Stomach (tissue), 9 donors: ENCODE data around the gene CHST7. TPM values are rescaled to one million over a fixed set of nuclear protein-coding genes. Genes with fewer than 3 reads are reported as not detected.

Source experiments
- DNase-seq, 2 donors: peaks; one replicate each; pipeline versions ENCODE4 v3.0.0 to v3.0.0-alpha.2; 2013 to 2019
- H3K27ac ChIP-seq, 5 donors: fragments of 200-600 bp in 4 of 5; sonication (generic) in 4 of 5; one replicate each; pipeline ENCODE4 v1.5.1; 2013 to 2019; ENCODE audit warnings: mild to moderate bottlenecking in 1 of 5, moderate library complexity in 1 of 5
- H3K27me3 ChIP-seq, 3 donors: fragments of 200-600 bp; sonication (generic); one replicate each; pipeline ENCODE4 v1.5.1; 2017 to 2019; ENCODE audit warnings: mixed run types in 1 of 3
- H3K36me3 ChIP-seq, 4 donors: fragments of 200-600 bp; sonication (generic); 1 replicate in 3 of 4; 2 replicates in 1 of 4; pipeline ENCODE4 v1.5.1; 2016 to 2019
- H3K4me1 ChIP-seq, 4 donors: fragments of 200-600 bp; sonication (generic); one replicate each; pipeline ENCODE4 v1.5.1; 2016 to 2019
- H3K4me3 ChIP-seq, 4 donors: fragments of 200-600 bp; sonication (generic) in 3 of 4; one replicate each; pipeline ENCODE4 v1.5.1; 2016 to 2019; ENCODE audit warnings: mild to moderate bottlenecking in 1 of 4
- H3K9me3 ChIP-seq, 4 donors: fragments of 200-600 bp; sonication (generic); one replicate each; pipeline ENCODE4 v1.5.1; 2016 to 2019
- EP300 ChIP-seq: sonication (generic); formaldehyde crosslinking; IDR thresholded peaks from one replicate; pipeline ENCODE4 v1.6.1; 2017; ENCODE audit warnings: antibody characterized with exemption
- POLR2A ChIP-seq, 4 donors: fragments of 450-650 bp; IDR thresholded peaks; one replicate each; pipeline ENCODE4 v1.6.1; 2016; ENCODE audit warnings: antibody characterized with exemption in 4 of 4, control low read depth in 2 of 4, mild to moderate bottlenecking in 1 of 4, moderate library complexity in 1 of 4
- POLR2AphosphoS5 ChIP-seq, 3 donors: sonication (generic); formaldehyde crosslinking; IDR thresholded peaks; one replicate each; pipeline ENCODE4 v1.6.1; 2016; ENCODE audit warnings: antibody characterized with exemption in 3 of 3
- WGBS, 5 donors: extraction: QIAGEN DNeasy Blood & Tissue Kit in 3 of 5; methylation state at CpG; one replicate each; pipeline versions ENCODE4 v1.1.5 to v1.1.7; 2013 to 2018; 5-methylcytosine and 5-hydroxymethylcytosine counted together
- intact Hi-C: fragments of 100-400 bp; cut with DNase I; formaldehyde crosslinking; loops from one replicate; pipeline ENCODE4 v1.15.1; 2023; ENCODE audit warnings: low total_unique reads
- polyA plus RNA-seq, 3 donors: library from polyadenylated mRNA; stranded (reverse); fragments of 200-250 nt; gene quantifications; one replicate each; pipeline ENCODE4 v1.2.3, GENCODE V29; 2013
- total RNA-seq, 5 donors: library from RNA; depleted of rRNA; stranded (reverse); fragments of >200 nt; gene quantifications; one replicate each; pipeline versions ENCODE4 v1.1.0 to v1.2.3, GENCODE V29; 2014 to 2016
- TF ChIP-seq, protein P1 (sequence below), 7 experiments: fragments of 450-650 bp in 4 of 7; fragments of 200-600 bp in 3 of 7; sonication (generic) in 3 of 7; IDR thresholded peaks; one replicate each; pipeline ENCODE4 v1.5.1; 2016 to 2019; ENCODE audit warnings: antibody characterized with exemption in 7 of 7, control low read depth in 2 of 7, mild to moderate bottlenecking in 1 of 7
- donor health status: healthy with polysubstance abuse.
- donor health status: Bipolar disorder and iron deficiency.
- donor health status: healthy.

The CHST7 gene
- total and polyA plus RNA-seq, 8 donors, result 0.29 to 10.1 (median 2.1) TPM

DNA sequence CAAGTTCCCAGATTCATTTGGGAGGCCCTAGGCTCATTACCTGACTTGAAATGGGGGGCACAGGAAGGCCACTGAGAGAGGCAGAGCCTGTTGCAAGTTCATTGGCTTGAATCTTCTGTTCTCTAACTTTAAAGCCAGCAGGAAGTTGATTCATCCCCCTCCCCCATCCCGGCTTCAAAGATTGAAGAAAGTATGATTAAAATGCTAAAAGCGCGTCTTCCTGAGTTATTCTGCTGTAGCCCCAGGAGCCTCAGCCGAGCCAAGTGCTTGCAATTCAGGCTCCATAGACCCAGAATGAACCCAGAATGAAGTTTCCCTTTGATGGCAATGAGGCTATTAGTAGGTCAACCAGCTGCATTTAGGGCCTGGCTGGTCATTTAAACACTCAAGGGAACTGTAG is 14.7 kb downstream of the CHST7 start:
- WGBS, 5 donors, result 26 to 67% (median 57%) methylated on average over 4 of the region's 4 CpGs
- peaks cover 0 to 7% (median 3%) of the 10 kb centered on the region in 4 donors for H3K4me1 ChIP-seq
- peak overlapping the region in 3 of 5 donors; percentile 47 to 59 (median 57) for H3K27ac ChIP-seq
- no peaks in the 10 kb centered on the region for H3K27me3 ChIP-seq
- DNase-seq, result peak in 1 of 2 donors; percentile 42
- TF ChIP-seq EP300 (no peak), POLR2A (IDR thresholded peaks at IDR 0.05) (no peak), POLR2AphosphoS5 (IDR thresholded peaks at IDR 0.05) (no peak)
- TF ChIP-seq, protein P1, sequence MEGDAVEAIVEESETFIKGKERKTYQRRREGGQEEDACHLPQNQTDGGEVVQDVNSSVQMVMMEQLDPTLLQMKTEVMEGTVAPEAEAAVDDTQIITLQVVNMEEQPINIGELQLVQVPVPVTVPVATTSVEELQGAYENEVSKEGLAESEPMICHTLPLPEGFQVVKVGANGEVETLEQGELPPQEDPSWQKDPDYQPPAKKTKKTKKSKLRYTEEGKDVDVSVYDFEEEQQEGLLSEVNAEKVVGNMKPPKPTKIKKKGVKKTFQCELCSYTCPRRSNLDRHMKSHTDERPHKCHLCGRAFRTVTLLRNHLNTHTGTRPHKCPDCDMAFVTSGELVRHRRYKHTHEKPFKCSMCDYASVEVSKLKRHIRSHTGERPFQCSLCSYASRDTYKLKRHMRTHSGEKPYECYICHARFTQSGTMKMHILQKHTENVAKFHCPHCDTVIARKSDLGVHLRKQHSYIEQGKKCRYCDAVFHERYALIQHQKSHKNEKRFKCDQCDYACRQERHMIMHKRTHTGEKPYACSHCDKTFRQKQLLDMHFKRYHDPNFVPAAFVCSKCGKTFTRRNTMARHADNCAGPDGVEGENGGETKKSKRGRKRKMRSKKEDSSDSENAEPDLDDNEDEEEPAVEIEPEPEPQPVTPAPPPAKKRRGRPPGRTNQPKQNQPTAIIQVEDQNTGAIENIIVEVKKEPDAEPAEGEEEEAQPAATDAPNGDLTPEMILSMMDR (IDR thresholded peaks at IDR 0.05), result no peak
- no peaks in the 10 kb centered on the region for H3K9me3 ChIP-seq
- H3K4me3 ChIP-seq, result no peak overlapping the region
- H3K36me3 ChIP-seq, result no peaks in the 10 kb centered on the region
- intact Hi-C loops, result no loop called here

DNA sequence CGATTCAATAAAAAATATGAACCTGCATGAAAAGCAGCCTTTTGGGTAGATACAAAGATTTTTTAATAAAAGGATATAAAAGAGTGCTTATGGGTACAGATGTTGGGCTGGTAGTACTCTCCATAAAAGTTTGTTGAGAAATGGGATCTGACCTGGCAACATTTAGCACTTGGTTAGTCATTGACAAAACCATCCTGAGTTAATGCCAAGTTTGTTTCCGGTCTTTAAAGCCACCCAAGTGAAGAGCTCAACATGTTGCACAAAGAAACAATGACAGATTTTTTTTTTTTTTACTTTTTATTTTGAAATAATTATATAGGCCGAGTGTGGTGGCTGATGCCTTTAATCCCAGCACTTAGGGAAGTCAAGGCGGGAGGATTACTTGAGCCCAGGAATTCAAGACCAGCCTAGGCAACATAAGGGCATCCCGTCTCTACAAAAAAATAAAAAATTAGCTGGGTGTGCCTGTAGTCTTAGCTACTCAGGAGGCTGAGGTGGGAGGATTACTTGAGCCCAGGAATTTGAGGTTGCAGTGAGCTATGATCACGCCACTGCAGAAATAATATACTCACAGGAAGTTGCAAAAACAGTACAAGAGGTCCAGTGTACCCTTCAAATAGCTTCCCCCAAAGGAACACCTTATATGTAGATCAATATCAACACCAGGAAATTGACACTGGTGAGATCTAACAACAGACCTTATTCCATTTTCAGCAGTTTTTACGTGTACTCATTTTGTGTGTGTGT is 16.6 kb downstream of the CHST7 start:
- Histone ChIP-seq H3K4me3 (no peak overlapping the region), H3K36me3 (no peaks in the 10 kb centered on the region), H3K9me3 (no peaks in the 10 kb centered on the region), H3K27ac (no peak overlapping the region), H3K4me1 (peaks cover 0 to 5% (median 0%) of the 10 kb centered on the region in 4 donors), H3K27me3 (no peaks in the 10 kb centered on the region)
- TF ChIP-seq, protein P1 (IDR thresholded peaks at IDR 0.05), result no peak
- no peak for TF ChIP-seq POLR2A (IDR thresholded peaks at IDR 0.05)
- no peak for TF ChIP-seq POLR2AphosphoS5 (IDR thresholded peaks at IDR 0.05)
- no peak for TF ChIP-seq EP300
- intact Hi-C loops, result no loop called here
- no peak for DNase-seq
- 70 to 88% (median 76%) methylated on average over 7 of the region's 7 CpGs for WGBS, 5 donors

DNA sequence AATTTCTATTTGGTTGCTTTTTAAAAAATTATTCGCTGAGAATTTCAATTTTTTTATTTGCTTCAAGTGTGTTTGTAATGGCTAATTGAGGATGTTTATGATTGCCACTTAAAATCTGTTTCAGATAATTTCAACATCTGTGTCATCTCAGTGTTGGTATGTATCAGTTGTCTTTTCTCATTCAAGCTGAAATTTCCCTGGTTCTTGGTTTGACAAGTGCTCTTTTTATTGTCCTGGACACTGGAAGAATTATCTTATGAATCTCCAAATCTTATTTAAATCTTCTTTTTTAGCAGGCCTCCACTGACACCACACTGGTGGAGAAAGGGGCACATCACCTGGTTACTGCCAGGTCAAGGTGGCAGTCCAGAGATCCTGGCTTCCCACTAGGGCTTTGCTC is 21.5 kb downstream of the CHST7 start:
- 50 to 100% (median 95%) methylated on average over 1 of the region's 1 CpG for WGBS, 5 donors
- Histone ChIP-seq H3K27me3 (no peaks in the 10 kb centered on the region), H3K36me3 (no peaks in the 10 kb centered on the region), H3K9me3 (no peaks in the 10 kb centered on the region), H3K4me1 (no peaks in the 10 kb centered on the region), H3K27ac (no peak overlapping the region), H3K4me3 (no peak overlapping the region)
- DNase-seq, result no peak
- TF ChIP-seq, protein P1 (IDR thresholded peaks at IDR 0.05), result no peak
- TF ChIP-seq EP300, result no peak
- TF ChIP-seq POLR2AphosphoS5 (IDR thresholded peaks at IDR 0.05), result no peak
- TF ChIP-seq POLR2A (IDR thresholded peaks at IDR 0.05), result no peak
- intact Hi-C loops, result no loop called here

DNA sequence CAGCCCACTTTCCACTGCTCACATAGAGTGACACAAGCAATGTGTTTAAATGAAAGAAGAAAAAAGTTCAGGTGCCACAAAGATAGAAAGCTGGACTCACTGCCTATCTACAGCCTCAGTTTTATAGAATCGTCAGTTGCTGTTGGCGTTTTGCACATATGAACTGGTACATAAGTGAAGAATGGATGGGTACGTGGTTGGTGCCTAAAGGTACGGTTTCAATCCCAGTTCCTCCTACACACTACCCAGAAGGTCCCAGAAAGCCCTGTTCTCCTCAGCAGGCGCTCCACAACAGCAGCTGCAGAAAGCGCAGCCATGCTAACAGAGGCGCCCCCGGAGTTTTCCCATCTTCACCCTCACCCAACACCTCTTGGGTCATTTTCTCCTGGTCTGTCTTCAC is 23.6 kb downstream of the CHST7 start:
- 79 to 92% (median 89%) methylated on average over 8 of the region's 8 CpGs for WGBS, 5 donors
- Histone ChIP-seq H3K4me1 (no peaks in the 10 kb centered on the region), H3K27ac (no peak overlapping the region), H3K4me3 (no peak overlapping the region), H3K9me3 (no peaks in the 10 kb centered on the region), H3K36me3 (no peaks in the 10 kb centered on the region), H3K27me3 (no peaks in the 10 kb centered on the region)
- DNase-seq, result no peak
- intact Hi-C loops, result no loop called here
- TF ChIP-seq, protein P1 (IDR thresholded peaks at IDR 0.05), result no peak
- TF ChIP-seq EP300, result no peak
- no peak for TF ChIP-seq POLR2A (IDR thresholded peaks at IDR 0.05)
- no peak for TF ChIP-seq POLR2AphosphoS5 (IDR thresholded peaks at IDR 0.05)
